ENCODE data around the gene SH3BP2. TPM values are rescaled to one million over a fixed set of nuclear protein-coding genes. Genes with fewer than 3 reads are reported as not detected.

SH3BP2 gene
- total RNA-seq, 1 donor from 2014 or later = 79.0 TPM

DNA sequence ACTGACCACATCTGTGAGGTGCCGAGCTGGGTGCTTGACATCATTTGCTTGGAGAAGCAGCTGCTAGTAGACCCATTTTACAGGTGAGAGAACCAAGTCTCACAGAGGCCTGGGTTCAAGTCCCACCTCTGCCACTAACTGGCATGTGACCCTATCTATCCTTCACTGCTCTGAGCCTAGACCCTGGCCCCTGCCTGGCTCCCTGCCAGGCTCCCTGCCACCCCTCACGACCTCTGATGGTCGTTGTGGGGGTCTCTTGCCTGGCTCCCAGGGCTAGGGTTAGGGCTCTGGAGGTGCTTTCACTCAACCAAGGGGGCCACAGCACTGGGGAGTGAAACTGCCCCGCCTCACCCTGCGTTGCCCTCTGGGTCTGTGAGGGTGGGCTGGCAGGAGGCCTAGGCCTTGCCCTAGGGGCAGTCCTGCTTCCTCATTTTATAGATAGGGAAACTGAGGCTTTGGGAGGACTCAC lies 43.5 kb downstream of the SH3BP2 start:
- Mint-ChIP-seq H3K36me3 (peaks cover 13% of the 10 kb centered on the region), H3K27me3 (ENCODE audit: low read depth) (no peaks in the 10 kb centered on the region), H3K9me3 (peaks cover 10% of the 10 kb centered on the region), H3K27ac (no peak overlapping the region), H3K4me3 (no peak overlapping the region), H3K4me1 (no peaks in the 10 kb centered on the region)
- TF ChIP-seq, protein P1, sequence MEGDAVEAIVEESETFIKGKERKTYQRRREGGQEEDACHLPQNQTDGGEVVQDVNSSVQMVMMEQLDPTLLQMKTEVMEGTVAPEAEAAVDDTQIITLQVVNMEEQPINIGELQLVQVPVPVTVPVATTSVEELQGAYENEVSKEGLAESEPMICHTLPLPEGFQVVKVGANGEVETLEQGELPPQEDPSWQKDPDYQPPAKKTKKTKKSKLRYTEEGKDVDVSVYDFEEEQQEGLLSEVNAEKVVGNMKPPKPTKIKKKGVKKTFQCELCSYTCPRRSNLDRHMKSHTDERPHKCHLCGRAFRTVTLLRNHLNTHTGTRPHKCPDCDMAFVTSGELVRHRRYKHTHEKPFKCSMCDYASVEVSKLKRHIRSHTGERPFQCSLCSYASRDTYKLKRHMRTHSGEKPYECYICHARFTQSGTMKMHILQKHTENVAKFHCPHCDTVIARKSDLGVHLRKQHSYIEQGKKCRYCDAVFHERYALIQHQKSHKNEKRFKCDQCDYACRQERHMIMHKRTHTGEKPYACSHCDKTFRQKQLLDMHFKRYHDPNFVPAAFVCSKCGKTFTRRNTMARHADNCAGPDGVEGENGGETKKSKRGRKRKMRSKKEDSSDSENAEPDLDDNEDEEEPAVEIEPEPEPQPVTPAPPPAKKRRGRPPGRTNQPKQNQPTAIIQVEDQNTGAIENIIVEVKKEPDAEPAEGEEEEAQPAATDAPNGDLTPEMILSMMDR (IDR thresholded peaks at IDR 0.05; ENCODE audit: unreplicated experiment) = no peak
- no peak for DNase-seq (ENCODE audit: low spot score in 2 of 2, unreplicated experiment in 2 of 2)

DNA sequence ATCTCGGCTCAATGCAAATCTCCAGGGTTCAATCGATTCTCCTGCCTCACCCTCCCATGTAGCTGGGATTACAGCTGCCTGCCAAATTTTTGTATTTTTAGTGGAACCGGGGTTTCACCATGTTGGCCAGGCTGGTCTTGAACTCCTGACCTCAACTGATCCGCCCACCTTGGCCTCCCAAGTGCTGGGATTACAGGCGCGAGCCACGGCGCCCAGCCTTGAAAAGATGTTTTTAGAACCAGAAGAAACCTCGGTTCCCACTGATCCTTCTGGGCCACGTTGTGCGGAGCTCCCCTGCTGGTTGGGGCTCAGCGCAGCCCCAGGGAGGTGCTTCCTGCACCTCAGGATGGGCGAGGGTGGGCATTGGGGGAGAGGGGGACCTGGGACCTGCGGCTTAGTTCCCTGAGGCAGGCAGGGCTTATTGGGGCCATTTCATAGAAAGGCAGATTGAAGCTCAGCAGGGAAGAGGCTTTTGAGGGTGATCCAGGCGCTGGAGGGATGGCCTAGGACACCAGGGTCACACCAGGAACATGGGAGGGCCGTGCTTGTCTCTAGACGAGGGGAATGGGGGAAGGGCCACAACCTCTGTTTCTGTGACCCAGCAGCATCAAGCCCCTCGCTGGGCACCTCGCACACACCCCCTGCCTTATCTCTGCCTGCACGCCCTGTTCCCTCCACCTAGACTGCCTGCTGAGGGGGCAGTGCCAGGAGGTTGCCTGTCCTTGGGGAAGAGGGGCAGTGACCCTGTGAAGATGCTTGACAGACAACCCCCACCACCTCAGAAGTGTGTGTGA lies 44.4 kb downstream of the SH3BP2 start:
- DNase-seq (ENCODE audit: low spot score in 2 of 2, unreplicated experiment in 2 of 2) = no peak
- H3K36me3 Mint-ChIP-seq = peaks cover 11% of the 10 kb centered on the region
- H3K27ac Mint-ChIP-seq = no peak overlapping the region
- no peaks in the 10 kb centered on the region for H3K27me3 Mint-ChIP-seq (ENCODE audit: low read depth)
- TF ChIP-seq, protein P1 (IDR thresholded peaks at IDR 0.05; ENCODE audit: unreplicated experiment) = no peak
- no peaks in the 10 kb centered on the region for H3K4me1 Mint-ChIP-seq
- H3K4me3 Mint-ChIP-seq = no peak overlapping the region
- H3K9me3 Mint-ChIP-seq = peaks cover 10% of the 10 kb centered on the region

DNA sequence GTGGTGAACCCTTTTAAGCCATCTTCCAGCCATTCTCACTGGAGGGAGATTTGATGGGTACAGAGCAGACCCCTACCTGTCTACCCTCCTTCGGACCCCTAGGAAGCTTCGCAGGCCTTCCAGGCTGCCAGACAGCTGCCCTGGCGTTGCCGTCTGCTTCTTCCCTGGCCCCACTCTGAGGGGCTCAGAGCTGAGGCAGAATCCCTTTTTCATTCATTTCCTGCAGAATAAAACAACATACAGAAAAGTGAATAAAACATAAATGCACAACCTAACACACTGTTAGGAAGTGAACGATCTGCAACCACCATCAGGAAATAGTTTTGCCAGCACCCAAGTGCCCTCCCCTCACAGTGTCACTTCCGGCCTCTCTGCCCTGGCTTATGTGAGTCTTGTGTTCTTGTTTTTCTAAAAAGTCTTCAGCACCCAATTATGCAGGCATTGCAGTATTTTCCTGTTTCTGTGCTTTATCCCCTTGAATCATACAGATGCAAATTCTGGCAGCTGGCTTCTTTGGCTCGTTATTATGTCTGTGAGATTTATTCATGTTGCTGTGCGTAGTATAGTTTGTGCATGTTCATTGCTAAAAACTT lies 45.1 kb downstream of the SH3BP2 start:
- DNase-seq (ENCODE audit: low spot score in 2 of 2, unreplicated experiment in 2 of 2) = no peak
- peaks cover 5% of the 10 kb centered on the region for H3K4me1 Mint-ChIP-seq
- peak overlapping the region; percentile 63 for H3K27ac Mint-ChIP-seq
- H3K4me3 Mint-ChIP-seq = no peak overlapping the region
- peaks cover 8% of the 10 kb centered on the region for H3K36me3 Mint-ChIP-seq
- H3K27me3 Mint-ChIP-seq (ENCODE audit: low read depth) = no peaks in the 10 kb centered on the region
- H3K9me3 Mint-ChIP-seq = peaks cover 10% of the 10 kb centered on the region
- TF ChIP-seq, protein P1 (IDR thresholded peaks at IDR 0.05; ENCODE audit: unreplicated experiment) = no peak

DNA sequence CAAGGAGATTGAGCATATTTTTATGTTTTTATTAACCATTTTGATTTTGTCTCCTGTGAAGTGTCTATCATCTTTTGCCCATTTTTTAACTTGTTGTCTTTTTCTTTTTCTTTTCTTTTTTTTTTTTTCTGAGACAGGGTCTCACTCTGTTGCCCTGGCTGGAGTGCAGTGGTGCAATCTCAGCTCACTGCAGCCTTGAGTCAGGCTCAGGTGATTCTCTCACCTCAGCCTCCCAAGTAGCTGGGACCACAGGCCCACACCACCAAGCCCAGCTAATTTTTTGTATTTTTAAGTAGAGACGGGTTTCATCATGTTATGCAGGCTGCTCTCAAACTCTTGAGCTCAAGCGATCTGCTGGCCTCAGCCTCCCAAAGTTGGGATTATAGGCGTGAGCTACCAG lies 46.2 kb downstream of the SH3BP2 start:
- Mint-ChIP-seq H3K27me3 (ENCODE audit: low read depth) (no peaks in the 10 kb centered on the region), H3K4me3 (no peak overlapping the region), H3K9me3 (peaks cover 10% of the 10 kb centered on the region), H3K27ac (no peak overlapping the region), H3K36me3 (peaks cover 8% of the 10 kb centered on the region), H3K4me1 (peaks cover 7% of the 10 kb centered on the region)
- TF ChIP-seq, protein P1 (IDR thresholded peaks at IDR 0.05; ENCODE audit: unreplicated experiment) = no peak
- no peak for DNase-seq (ENCODE audit: low spot score in 2 of 2, unreplicated experiment in 2 of 2)

DNA sequence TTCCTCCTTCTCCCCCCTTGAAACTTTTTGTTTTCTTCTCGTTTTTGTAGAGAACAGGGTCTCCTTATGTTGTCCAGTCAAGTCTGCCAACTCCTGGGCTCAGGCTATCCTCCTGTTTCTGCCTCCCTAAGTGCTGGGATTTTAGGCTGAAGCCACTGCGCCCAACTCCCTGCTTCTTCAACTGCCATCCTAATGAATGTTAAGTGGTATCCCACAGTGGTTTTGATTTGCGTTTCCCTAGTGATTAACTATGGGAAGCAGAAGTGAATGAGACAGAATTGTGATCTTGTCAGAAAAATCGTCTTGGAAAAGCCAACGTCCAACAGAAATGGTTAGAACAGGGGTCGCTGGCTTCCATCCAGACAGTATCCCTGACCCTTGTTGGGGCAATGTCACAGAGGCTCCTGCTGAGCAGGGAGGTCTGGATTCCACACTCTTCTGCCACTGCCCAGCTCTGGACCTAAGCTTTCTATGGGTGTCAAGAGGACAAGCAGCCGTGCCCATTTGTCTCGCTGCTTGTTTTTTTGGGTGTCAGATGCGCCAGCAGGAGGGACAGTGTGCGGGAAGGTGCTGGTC lies 49.9 kb downstream of the SH3BP2 start:
- peak in 1 of 2 experiments; percentile 54 for DNase-seq (ENCODE audit: low spot score in 2 of 2, unreplicated experiment in 2 of 2)
- Mint-ChIP-seq H3K27ac (peak overlapping the region; percentile 10), H3K4me3 (peak overlapping the region; percentile 75), H3K27me3 (ENCODE audit: low read depth) (no peaks in the 10 kb centered on the region), H3K9me3 (peaks cover 10% of the 10 kb centered on the region), H3K36me3 (peaks cover 8% of the 10 kb centered on the region), H3K4me1 (peaks cover 29% of the 10 kb centered on the region)
- TF ChIP-seq, protein P1 (IDR thresholded peaks at IDR 0.05; ENCODE audit: unreplicated experiment) = no peak

All from mesothelial cell of epicardium (in vitro differentiated cells).